Endothelial cell of umbilical vein (primary cell): ENCODE results near the gene GRK5. TPM values are rescaled to one million over a fixed set of nuclear protein-coding genes. Genes with fewer than 3 reads are reported as not detected.

Source experiments
- BruUV-seq: library from RNA; stranded (reverse); fragments of 400-500 nt; replicated peaks from 2 replicates; lab custom pipeline; 2021; lab: Mats Ljungman, UMichigan
- CTCF ChIA-PET: fragments of 300-600, 350-600 bp; sonication (Branson Sonifier 250); formaldehyde crosslinking; loops from one replicate; lab custom pipeline; 2021; ENCODE audit warnings: antibody characterized with exemption, inconsistent platforms; lab: Charles Lee
- POLR2A ChIA-PET: fragments of 300-600, 350-600 bp; sonication (Branson Sonifier 250); formaldehyde crosslinking; loops from one replicate; lab custom pipeline; 2021; ENCODE audit warnings: antibody characterized with exemption, inconsistent platforms; lab: Charles Lee
- DNase-seq: peaks from one replicate; pipeline ENCODE4 v3.0.0-alpha.2; 2011; ENCODE audit warnings: low read depth, low spot score
- FAIRE-seq: peaks from 2 replicates; lab custom pipeline; 2011; peaks lifted over from hg19 to GRCh38; lab: Jason Lieb, UNC
- H2AFZ ChIP-seq: 2 replicates; pipeline ENCODE4 v1.6.0; 2012; ENCODE audit warnings: low read depth, low read length, control low read depth, inconsistent platforms
- H3K27ac ChIP-seq: 2 replicates; pipeline ENCODE4 v1.5.1; 2011; ENCODE audit warnings: low read depth, mild to moderate bottlenecking, control low read depth, low read length, moderate library complexity; ENCODE audit not compliant: insufficient read depth
- H3K27me3 ChIP-seq, 2 experiments: 2 replicates each; pipeline versions ENCODE4 v1.6.0 to v1.6.1; 2011; ENCODE audit warnings: low read length in 2 of 2, mixed read lengths in 1 of 2; ENCODE audit not compliant: control insufficient read depth in 2 of 2, insufficient read depth in 2 of 2
- H3K36me3 ChIP-seq, 2 experiments: 2 replicates in 1 of 2; 3 replicates in 1 of 2; pipeline ENCODE4 v1.5.1; 2011; ENCODE audit warnings: low read length in 2 of 2, mild to moderate bottlenecking in 1 of 2, moderate library complexity in 1 of 2; ENCODE audit not compliant: control insufficient read depth in 2 of 2, insufficient read depth in 2 of 2; ENCODE audit errors: extremely low read depth in 1 of 2
- H3K4me1 ChIP-seq: 3 replicates; pipeline ENCODE4 v1.5.1; 2011; ENCODE audit warnings: mild to moderate bottlenecking, low read length; ENCODE audit not compliant: control insufficient read depth, insufficient read depth; ENCODE audit errors: extremely low read depth
- H3K4me2 ChIP-seq: 2 replicates; pipeline ENCODE4 v1.6.1; 2011; ENCODE audit warnings: low read length, control low read depth, mixed read lengths; ENCODE audit not compliant: insufficient read depth
- H3K4me3 ChIP-seq, 3 experiments: fragments of 200-600 bp in 1 of 3; sonication (generic), shearing (Covaris generic) in 1 of 3; replicated peaks in 1 of 3; 2 replicates each; pipeline ENCODE4 v1.5.1; 2011 to 2016; ENCODE audit warnings: control low read depth in 3 of 3, low read length in 3 of 3, mild to moderate bottlenecking in 2 of 3, inconsistent platforms in 1 of 3, low read depth in 1 of 3, moderate library complexity in 1 of 3; ENCODE audit not compliant: insufficient read depth in 1 of 3
- H3K79me2 ChIP-seq: 2 replicates; pipeline ENCODE4 v1.6.0; 2012; ENCODE audit warnings: low read length, inconsistent platforms; ENCODE audit not compliant: control insufficient read depth, insufficient read depth
- H3K9ac ChIP-seq: replicated peaks from 2 replicates; pipeline ENCODE3; 2011; ENCODE audit warnings: low read length, control low read depth; ENCODE audit not compliant: insufficient read depth; ENCODE audit errors: extremely low read depth
- H3K9me1 ChIP-seq: replicated peaks from 3 replicates; pipeline ENCODE4 v1.6.0; 2011; ENCODE audit warnings: mild to moderate bottlenecking, low read length; ENCODE audit not compliant: control insufficient read depth, insufficient read depth; ENCODE audit errors: extremely low read depth
- H3K9me3 ChIP-seq: replicated peaks from 2 replicates; pipeline ENCODE4 v1.5.1; 2012; ENCODE audit warnings: low read length, inconsistent platforms; ENCODE audit not compliant: control insufficient read depth, insufficient read depth
- H4K20me1 ChIP-seq: replicated peaks from 2 replicates; pipeline ENCODE3; 2011; ENCODE audit warnings: mild to moderate bottlenecking, low read length; ENCODE audit not compliant: control insufficient read depth, insufficient read depth; ENCODE audit errors: extremely low read depth
- GATA2 ChIP-seq: IDR thresholded peaks from 2 replicates; pipeline ENCODE4 v1.7.0; 2011; ENCODE audit warnings: low read depth, mild to moderate bottlenecking, moderate library complexity, mixed read lengths, low read length; ENCODE audit not compliant: insufficient read length, insufficient read depth
- MYC ChIP-seq: IDR thresholded peaks from one replicate; pipeline ENCODE4 v1.6.1; 2011; ENCODE audit warnings: mild to moderate bottlenecking, low read depth, low read length
- dilution Hi-C: fragments of 300-500 bp; cut with MboI; formaldehyde crosslinking; loops from one replicate; pipeline ENCODE4 v1.15.0; 2019; ENCODE audit warnings: low sequenced_read_pairs; ENCODE audit not compliant: extremely low pct_ligation_motif_present
- intact Hi-C: fragments of 100-400 bp; cut with micrococcal nuclease; formaldehyde crosslinking; loops from one replicate; pipeline ENCODE4 v1.10.0; 2022
- polyA plus RNA-seq, 4 experiments: library from polyadenylated mRNA; depleted of rRNA in 3 of 4; stranded (reverse) in 3 of 4; unstranded in 1 of 4; fragments of >200 nt; gene quantifications; 2 replicates each; pipeline versions ENCODE4 v1.2.1 to v1.2.3, GENCODE V29; 2011 to 2012; ENCODE audit warnings: missing spikeins in 1 of 4
- total RNA-seq: library from RNA; stranded (reverse); gene quantifications from 2 replicates; pipeline ENCODE4 v1.2.3, GENCODE V29; 2021

The GRK5 gene
- total and polyA plus RNA-seq, 2 donors (not counting 3 experiments of a cell fraction or from before 2014, with no cell fraction given), result 13.1 to 29.5 TPM

GRCh38 chr10:119346095-119346832, 138.9 kb downstream of the GRK5 start:
- Histone ChIP-seq H3K9ac (no peak overlapping the region), H3K27ac (no peak overlapping the region), H4K20me1 (no peaks in the 10 kb centered on the region), H3K4me2 (no peak overlapping the region), H2AFZ (no peak overlapping the region), H3K27me3 (no peaks in the 10 kb centered on the region), H3K79me2 (no peaks in the 10 kb centered on the region), H3K9me3 (no peaks in the 10 kb centered on the region), H3K4me3 (no peak overlapping the region), H3K36me3 (no peaks in the 10 kb centered on the region), H3K4me1 (peaks cover 4% of the 10 kb centered on the region), H3K9me1 (no peaks in the 10 kb centered on the region)
- BruUV-seq, result no TSS peak
- ChIA-PET CTCF (no interaction called here), POLR2A (no interaction called here)
- no peak for FAIRE-seq
- intact Hi-C loops, result no loop called here
- TF ChIP-seq GATA2, result no peak
- dilution Hi-C loops, result no loop called here
- DNase-seq, result no peak

- Histone ChIP-seq H3K4me2 (no peak overlapping the region), H3K9me1 (no peaks in the 10 kb centered on the region), H3K4me3 (no peak overlapping the region), H3K9me3 (no peaks in the 10 kb centered on the region), H2AFZ (no peak overlapping the region), H3K4me1 (no peaks in the 10 kb centered on the region), H3K27me3 (no peaks in the 10 kb centered on the region), H3K9ac (no peak overlapping the region), H4K20me1 (no peaks in the 10 kb centered on the region), H3K27ac (no peak overlapping the region), H3K36me3 (no peaks in the 10 kb centered on the region), H3K79me2 (no peaks in the 10 kb centered on the region)
- no peak for TF ChIP-seq MYC
- BruUV-seq, result no TSS peak
- ChIA-PET CTCF (interaction anchor here (1.1 to 1.9 kb wide), 2 partner anchors 8 to 14 kb away, joined by 3 to 7 read pairs; no protein-coding TSS in a partner anchor), POLR2A (no interaction called here)
- dilution Hi-C loops, result no loop called here
- no peak for DNase-seq
- no peak for FAIRE-seq
- intact Hi-C loops, result no loop called here
These were observed 140.0 kb downstream of the GRK5 start for GRCh38 chr10:119347181-119347974.
